ENCODE results near the gene HMGCR. TPM values are rescaled to one million over a fixed set of nuclear protein-coding genes. Genes with fewer than 3 reads are reported as not detected.
A peak's percentile ranks its signal among the peaks of the same experiment; 100 is the strongest.

The HMGCR gene
- total RNA-seq, 1 experiment from 2014 or later = 137 TPM

GRCh38 chr5:75338408-75338807, 1.4 kb downstream of the HMGCR start:
- no peaks in the 10 kb centered on the region for H3K27me3 Mint-ChIP-seq (ENCODE audit: low read depth)

More at GRCh38 chr5:75338408-75338807, 1.4 kb downstream of the HMGCR start:
- H3K36me3 Mint-ChIP-seq = peaks cover 21% of the 10 kb centered on the region
- peaks cover 5% of the 10 kb centered on the region; the same call in 1 of the 2 replicates for H3K9me3 Mint-ChIP-seq
- DNase-seq (ENCODE audit: low spot score) = no peak
- no peak for ATAC-seq
- H3K4me3 Mint-ChIP-seq = no peak overlapping the region
- H3K4me1 Mint-ChIP-seq = peaks cover 31% of the 10 kb centered on the region
- CTCF ChIA-PET = interaction anchor here (0.7 kb wide), 1 partner anchor 36 kb away, joined by 4 read pairs; no protein-coding TSS in a partner anchor
- POLR2A ChIA-PET = interaction anchor here (2.6 kb wide), 1 partner anchor 101 kb away, joined by 22 read pairs; the partner anchor contains the start of gene ANKRD31
- TF ChIP-seq IRF1 (CRISPR knock-in tag; IDR thresholded peaks at IDR 0.05) (no peak), ZNF317 (CRISPR knock-in tag; IDR thresholded peaks at IDR 0.05; ENCODE audit: borderline replicate concordance, low read depth) (no peak), MYBL2 (CRISPR knock-in tag; IDR thresholded peaks at IDR 0.05) (no peak), ARID4B (CRISPR knock-in tag; IDR thresholded peaks at IDR 0.05; ENCODE audit: borderline replicate concordance) (no peak), HMGA2 (CRISPR knock-in tag; IDR thresholded peaks at IDR 0.05) (no peak), KAT7 (CRISPR knock-in tag; IDR thresholded peaks at IDR 0.05; ENCODE audit: borderline replicate concordance) (no peak), ATF1 (CRISPR knock-in tag; IDR thresholded peaks at IDR 0.05) (no peak), ZBTB21 (CRISPR knock-in tag; IDR thresholded peaks at IDR 0.05; ENCODE audit: borderline replicate concordance) (no peak), FOXP4 (CRISPR knock-in tag; IDR thresholded peaks at IDR 0.05) (no peak), GRHL2 (CRISPR knock-in tag; IDR thresholded peaks at IDR 0.05; ENCODE audit: insufficient replicate concordance, severe bottlenecking) (no peak), ZSCAN18 (CRISPR knock-in tag; IDR thresholded peaks at IDR 0.05) (no peak), PREB (CRISPR knock-in tag; IDR thresholded peaks at IDR 0.05; ENCODE audit: borderline replicate concordance) (no peak), JAZF1 (CRISPR knock-in tag; IDR thresholded peaks at IDR 0.05) (no peak), SMAD4 (CRISPR knock-in tag; IDR thresholded peaks at IDR 0.05) (no peak), ESRRA (CRISPR knock-in tag; IDR thresholded peaks at IDR 0.05; ENCODE audit: borderline replicate concordance) (no peak), NR1H2 (CRISPR knock-in tag; IDR thresholded peaks at IDR 0.05) (no peak), E2F1 (CRISPR knock-in tag; IDR thresholded peaks at IDR 0.05) (no peak), JUN (CRISPR knock-in tag; IDR thresholded peaks at IDR 0.05) (no peak)
- peak overlapping the region; percentile 95 for H3K27ac Mint-ChIP-seq

Measured in WTC11 (cell line).